Osteocyte (in vitro differentiated cells): ENCODE results near the gene PPEF1. TPM values are rescaled to one million over a fixed set of nuclear protein-coding genes. Genes with fewer than 3 reads are reported as not detected.

ENCODE experiments used
- total RNA-seq: library from RNA; stranded (reverse); gene quantifications from 2 replicates; pipeline ENCODE4 v1.2.1, GENCODE V29; 2021

The PPEF1 gene
- total RNA-seq, 1 donor from 2014 or later = 1.2 TPM

Other genes with a start within 250 kb of the PPEF1 start
- gene RS1, start 35.5 kb upstream of the PPEF1 start, total RNA-seq = not detected in 2 replicates